Measurements from ENCODE around the gene UBE2Z. TPM values are rescaled to one million over a fixed set of nuclear protein-coding genes. Genes with fewer than 3 reads are reported as not detected.

The UBE2Z gene
- total and polyA plus RNA-seq, 2 of the 13 experiments (the other 11 are each of a cell fraction or from before 2014, with no cell fraction given): 63.2 to 122 TPM

DNA sequence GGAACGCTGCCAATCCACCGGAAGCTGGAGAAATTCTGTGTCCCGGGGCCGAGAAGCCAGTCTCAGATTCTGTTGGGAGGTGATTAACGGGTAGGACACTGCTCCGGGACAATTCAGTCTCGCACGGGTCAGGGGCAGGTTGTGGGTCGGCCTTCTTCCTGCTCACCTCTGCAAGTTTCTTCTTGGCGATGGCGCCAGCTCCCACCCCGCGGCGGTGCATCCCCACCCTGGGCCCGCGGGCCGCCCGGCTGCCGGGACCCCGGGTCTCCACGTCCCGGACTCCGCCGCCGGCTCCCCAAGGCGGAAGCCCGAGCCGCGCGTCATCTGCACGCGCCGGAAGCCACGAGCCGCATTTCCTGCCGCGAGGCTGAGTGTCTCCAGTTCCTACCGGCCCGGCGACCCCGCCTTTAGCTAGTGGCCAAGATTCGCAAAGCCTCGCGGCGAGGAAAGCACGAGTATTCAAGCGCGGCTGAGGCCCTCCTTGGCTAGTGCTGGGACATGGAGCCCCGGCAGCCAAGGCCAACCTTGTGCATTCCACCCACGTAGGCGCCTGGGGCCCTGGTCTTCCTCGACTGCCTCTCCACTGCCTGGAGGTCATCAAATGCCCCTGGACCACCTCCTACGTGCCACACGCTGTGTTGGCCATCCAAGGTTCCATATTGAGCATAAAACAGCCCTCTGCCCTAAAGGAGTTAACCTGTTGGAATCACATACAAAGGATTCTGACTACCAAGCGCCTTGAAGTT is 36.5 kb downstream of the UBE2Z start, which contains the start of gene SNF8 (continued):
- TF ChIP-seq, protein P1, sequence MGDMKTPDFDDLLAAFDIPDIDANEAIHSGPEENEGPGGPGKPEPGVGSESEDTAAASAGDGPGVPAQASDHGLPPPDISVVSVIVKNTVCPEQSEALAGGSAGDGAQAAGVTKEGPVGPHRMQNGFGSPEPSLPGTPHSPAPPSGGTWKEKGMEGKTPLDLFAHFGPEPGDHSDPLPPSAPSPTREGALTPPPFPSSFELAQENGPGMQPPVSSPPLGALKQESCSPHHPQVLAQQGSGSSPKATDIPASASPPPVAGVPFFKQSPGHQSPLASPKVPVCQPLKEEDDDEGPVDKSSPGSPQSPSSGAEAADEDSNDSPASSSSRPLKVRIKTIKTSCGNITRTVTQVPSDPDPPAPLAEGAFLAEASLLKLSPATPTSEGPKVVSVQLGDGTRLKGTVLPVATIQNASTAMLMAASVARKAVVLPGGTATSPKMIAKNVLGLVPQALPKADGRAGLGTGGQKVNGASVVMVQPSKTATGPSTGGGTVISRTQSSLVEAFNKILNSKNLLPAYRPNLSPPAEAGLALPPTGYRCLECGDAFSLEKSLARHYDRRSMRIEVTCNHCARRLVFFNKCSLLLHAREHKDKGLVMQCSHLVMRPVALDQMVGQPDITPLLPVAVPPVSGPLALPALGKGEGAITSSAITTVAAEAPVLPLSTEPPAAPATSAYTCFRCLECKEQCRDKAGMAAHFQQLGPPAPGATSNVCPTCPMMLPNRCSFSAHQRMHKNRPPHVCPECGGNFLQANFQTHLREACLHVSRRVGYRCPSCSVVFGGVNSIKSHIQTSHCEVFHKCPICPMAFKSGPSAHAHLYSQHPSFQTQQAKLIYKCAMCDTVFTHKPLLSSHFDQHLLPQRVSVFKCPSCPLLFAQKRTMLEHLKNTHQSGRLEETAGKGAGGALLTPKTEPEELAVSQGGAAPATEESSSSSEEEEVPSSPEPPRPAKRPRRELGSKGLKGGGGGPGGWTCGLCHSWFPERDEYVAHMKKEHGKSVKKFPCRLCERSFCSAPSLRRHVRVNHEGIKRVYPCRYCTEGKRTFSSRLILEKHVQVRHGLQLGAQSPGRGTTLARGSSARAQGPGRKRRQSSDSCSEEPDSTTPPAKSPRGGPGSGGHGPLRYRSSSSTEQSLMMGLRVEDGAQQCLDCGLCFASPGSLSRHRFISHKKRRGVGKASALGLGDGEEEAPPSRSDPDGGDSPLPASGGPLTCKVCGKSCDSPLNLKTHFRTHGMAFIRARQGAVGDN (CRISPR knock-in tag; IDR thresholded peaks at IDR 0.05): peak; percentile 99
- no peak for TF ChIP-seq PAF1 (CRISPR knock-in tag; IDR thresholded peaks at IDR 0.05)
- TF ChIP-seq, protein P2, sequence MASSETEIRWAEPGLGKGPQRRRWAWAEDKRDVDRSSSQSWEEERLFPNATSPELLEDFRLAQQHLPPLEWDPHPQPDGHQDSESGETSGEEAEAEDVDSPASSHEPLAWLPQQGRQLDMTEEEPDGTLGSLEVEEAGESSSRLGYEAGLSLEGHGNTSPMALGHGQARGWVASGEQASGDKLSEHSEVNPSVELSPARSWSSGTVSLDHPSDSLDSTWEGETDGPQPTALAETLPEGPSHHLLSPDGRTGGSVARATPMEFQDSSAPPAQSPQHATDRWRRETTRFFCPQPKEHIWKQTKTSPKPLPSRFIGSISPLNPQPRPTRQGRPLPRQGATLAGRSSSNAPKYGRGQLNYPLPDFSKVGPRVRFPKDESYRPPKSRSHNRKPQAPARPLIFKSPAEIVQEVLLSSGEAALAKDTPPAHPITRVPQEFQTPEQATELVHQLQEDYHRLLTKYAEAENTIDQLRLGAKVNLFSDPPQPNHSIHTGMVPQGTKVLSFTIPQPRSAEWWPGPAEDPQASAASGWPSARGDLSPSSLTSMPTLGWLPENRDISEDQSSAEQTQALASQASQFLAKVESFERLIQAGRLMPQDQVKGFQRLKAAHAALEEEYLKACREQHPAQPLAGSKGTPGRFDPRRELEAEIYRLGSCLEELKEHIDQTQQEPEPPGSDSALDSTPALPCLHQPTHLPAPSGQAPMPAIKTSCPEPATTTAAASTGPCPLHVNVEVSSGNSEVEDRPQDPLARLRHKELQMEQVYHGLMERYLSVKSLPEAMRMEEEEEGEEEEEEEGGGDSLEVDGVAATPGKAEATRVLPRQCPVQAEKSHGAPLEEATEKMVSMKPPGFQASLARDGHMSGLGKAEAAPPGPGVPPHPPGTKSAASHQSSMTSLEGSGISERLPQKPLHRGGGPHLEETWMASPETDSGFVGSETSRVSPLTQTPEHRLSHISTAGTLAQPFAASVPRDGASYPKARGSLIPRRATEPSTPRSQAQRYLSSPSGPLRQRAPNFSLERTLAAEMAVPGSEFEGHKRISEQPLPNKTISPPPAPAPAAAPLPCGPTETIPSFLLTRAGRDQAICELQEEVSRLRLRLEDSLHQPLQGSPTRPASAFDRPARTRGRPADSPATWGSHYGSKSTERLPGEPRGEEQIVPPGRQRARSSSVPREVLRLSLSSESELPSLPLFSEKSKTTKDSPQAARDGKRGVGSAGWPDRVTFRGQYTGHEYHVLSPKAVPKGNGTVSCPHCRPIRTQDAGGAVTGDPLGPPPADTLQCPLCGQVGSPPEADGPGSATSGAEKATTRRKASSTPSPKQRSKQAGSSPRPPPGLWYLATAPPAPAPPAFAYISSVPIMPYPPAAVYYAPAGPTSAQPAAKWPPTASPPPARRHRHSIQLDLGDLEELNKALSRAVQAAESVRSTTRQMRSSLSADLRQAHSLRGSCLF (CRISPR knock-in tag; IDR thresholded peaks at IDR 0.05; ENCODE audit: borderline replicate concordance): no peak
- TF ChIP-seq, protein P3, sequence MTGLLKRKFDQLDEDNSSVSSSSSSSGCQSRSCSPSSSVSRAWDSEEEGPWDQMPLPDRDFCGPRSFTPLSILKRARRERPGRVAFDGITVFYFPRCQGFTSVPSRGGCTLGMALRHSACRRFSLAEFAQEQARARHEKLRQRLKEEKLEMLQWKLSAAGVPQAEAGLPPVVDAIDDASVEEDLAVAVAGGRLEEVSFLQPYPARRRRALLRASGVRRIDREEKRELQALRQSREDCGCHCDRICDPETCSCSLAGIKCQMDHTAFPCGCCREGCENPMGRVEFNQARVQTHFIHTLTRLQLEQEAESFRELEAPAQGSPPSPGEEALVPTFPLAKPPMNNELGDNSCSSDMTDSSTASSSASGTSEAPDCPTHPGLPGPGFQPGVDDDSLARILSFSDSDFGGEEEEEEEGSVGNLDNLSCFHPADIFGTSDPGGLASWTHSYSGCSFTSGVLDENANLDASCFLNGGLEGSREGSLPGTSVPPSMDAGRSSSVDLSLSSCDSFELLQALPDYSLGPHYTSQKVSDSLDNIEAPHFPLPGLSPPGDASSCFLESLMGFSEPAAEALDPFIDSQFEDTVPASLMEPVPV (CRISPR knock-in tag; IDR thresholded peaks at IDR 0.05): peak; percentile 76
- no peak for TF ChIP-seq KDM6A (CRISPR knock-in tag; IDR thresholded peaks at IDR 0.05; ENCODE audit: low read depth)
- peak; percentile 97 for TF ChIP-seq ZNF788 (CRISPR knock-in tag; IDR thresholded peaks at IDR 0.05; ENCODE audit: borderline replicate concordance)
- no peak for TF ChIP-seq RBM22 (optimal IDR thresholded peaks at IDR 0.05; ENCODE audit: low read length)
- no peak for TF ChIP-seq NBN (conservative IDR thresholded peaks at IDR 0.05)
- no peak for TF ChIP-seq FOXK2 (IDR thresholded peaks at IDR 0.05)
- peak; percentile 74 for TF ChIP-seq PPARG (CRISPR knock-in tag; conservative IDR thresholded peaks at IDR 0.05)
- TF ChIP-seq ZNF335 (CRISPR knock-in tag; IDR thresholded peaks at IDR 0.05): peak; percentile 92
- peak; percentile 99 for TF ChIP-seq BRD4 (CRISPR knock-in tag; IDR thresholded peaks at IDR 0.05)
- TF ChIP-seq, protein P4, sequence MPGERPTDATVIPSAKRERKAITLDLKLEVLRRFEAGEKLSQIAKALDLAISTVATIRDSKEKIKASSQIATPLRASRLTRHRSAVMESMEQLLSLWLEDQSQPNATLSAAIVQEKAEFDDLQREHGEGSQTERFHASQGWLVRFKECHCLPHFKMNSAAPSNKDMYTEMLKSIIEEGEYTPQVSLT (CRISPR knock-in tag; IDR thresholded peaks at IDR 0.05; ENCODE audit: borderline replicate concordance, low read depth): no peak
- TF ChIP-seq POLR2AphosphoS2 (IDR thresholded peaks at IDR 0.05; ENCODE audit: low read depth, low read length): no peak
- peak; percentile 42 for TF ChIP-seq TBL1XR1 (IDR thresholded peaks at IDR 0.05; ENCODE audit: borderline replicate concordance, low read length, partially characterized antibody)
- 0 out of 2 replicates have a peak, but pooled peaks have one; percentile 73 for TF ChIP-seq PAWR (CRISPR knock-in tag; IDR thresholded peaks at IDR 0.05; ENCODE audit: borderline replicate concordance)
- peak; percentile 99 for TF ChIP-seq TOPORS (CRISPR knock-in tag; IDR thresholded peaks at IDR 0.05)
- TF ChIP-seq NFKB2 (CRISPR knock-in tag; IDR thresholded peaks at IDR 0.05; ENCODE audit: borderline replicate concordance): peak; percentile 96
- no peak for TF ChIP-seq NFE2L1 (CRISPR knock-in tag; IDR thresholded peaks at IDR 0.05; ENCODE audit: borderline replicate concordance)

Data from HepG2 (cell line).